ENCODE measurements around the gene CNKSR1. TPM values are rescaled to one million over a fixed set of nuclear protein-coding genes. Genes with fewer than 3 reads are reported as not detected.

CNKSR1 gene
- total and polyA plus RNA-seq, 2 donors (not counting 1 experiment from before 2014, with no cell fraction given): 3.7 to 5.8 TPM

DNA sequence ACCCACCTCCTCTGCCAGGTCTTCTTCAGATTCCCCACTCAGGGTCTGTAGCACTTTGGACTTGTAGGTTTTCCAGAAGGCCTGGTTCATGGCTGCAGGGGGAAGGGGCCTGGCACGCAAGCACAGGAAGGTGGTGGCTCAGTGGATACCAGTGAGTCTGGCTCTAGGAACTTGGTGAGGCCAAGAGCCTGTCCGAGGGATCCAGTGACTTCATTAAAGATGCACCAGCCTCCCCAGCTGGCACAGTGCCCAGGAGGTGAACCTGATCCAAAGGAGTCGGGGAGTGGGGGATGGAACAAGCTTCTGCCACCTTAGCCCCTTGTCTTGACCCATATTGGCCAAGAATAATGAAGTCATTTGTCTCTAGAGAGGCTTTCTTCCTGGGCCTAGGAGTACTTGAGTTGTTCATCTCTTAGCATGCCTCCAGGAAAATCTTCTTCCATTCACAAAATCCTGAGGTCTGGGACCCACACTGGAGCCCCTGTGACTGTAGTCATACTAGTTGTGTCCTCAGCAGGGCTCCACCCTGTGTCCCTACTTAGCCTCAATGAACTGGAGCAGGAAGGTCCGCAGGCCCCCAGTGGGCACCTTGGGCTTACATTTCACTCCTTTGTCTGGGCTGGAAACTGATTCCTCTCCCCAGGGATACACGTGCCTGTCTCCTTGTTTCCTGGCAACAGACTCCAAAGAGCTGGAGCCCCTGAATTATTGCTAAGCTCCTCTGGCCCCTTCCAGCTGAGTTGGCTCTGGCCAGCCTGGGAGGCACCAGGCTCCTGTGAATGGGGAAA, 8.7 kb upstream of the CNKSR1 start, which contains the start of gene C1orf232:
TSS of gene C1orf232 (minus strand) at position 554 of the 788 bp plus-strand sequence. CDS start at position 90, 464 bp downstream.
- Histone ChIP-seq H3K27me3 (replicated peaks in 1 of 4; ENCODE audit: control extremely low read depth in 1 of 4, control insufficient read depth in 3 of 4, insufficient read depth in 4 of 4, low read length in 3 of 4) (peaks cover 0 to 10% (median 5%) of the 10 kb centered on the region in 4 experiments), H3K9me3 (ENCODE audit: control extremely low read depth in 1 of 3, control insufficient read depth in 2 of 3, insufficient read depth in 1 of 3, low read length in 2 of 3) (no peaks in the 10 kb centered on the region), H3K36me3 (replicated peaks in 1 of 2; ENCODE audit: control extremely low read depth in 1 of 2, control insufficient read depth in 1 of 2, extremely low read depth in 1 of 2, insufficient read depth in 2 of 2, low read length in 1 of 2) (no peaks in the 10 kb centered on the region), H3K4me2 (replicated peaks; ENCODE audit: low read depth, low read length, poor library complexity, severe bottlenecking) (peak within 1 kb of the TSS; percentile 95), H3K4me3 (ENCODE audit: control extremely low read depth in 1 of 5, extremely low read depth in 1 of 5, insufficient read depth in 1 of 5, low read depth in 2 of 5, low read length in 4 of 5) (peak within 1 kb of the TSS; percentile 58 to 94 (median 86)), H4K20me1 (ENCODE audit: control insufficient read depth, insufficient read depth, low read length, poor library complexity, severe bottlenecking) (no peaks in the 10 kb centered on the region), H3K9ac (ENCODE audit: low read length) (peak within 1 kb of the TSS; percentile 96), H3K79me2 (ENCODE audit: control insufficient read depth, insufficient read depth, low read length) (peaks cover 14% of the 10 kb centered on the region), H2AFZ (ENCODE audit: insufficient read depth, low read depth, low read length, poor library complexity, severe bottlenecking) (peak within 1 kb of the TSS; percentile 94), H3K4me1 (ENCODE audit: control insufficient read depth in 2 of 2, insufficient read depth in 2 of 2, low read length in 2 of 2) (peaks cover 16 to 24% of the 10 kb centered on the region in 2 donors), H3K27ac (ENCODE audit: low read length in 2 of 2) (peak within 1 kb of the TSS; percentile 38 to 91)
- CTCF ChIA-PET: interaction anchor here (1.0 to 2.2 kb wide), 8 partner anchors 12 to 227 kb away, joined by 3 to 42 read pairs (median 9); no protein-coding TSS in a partner anchor
- ATAC-seq (ENCODE audit: low read depth) (no peak), DNase-seq (peak; percentile 24)
- intact Hi-C loops (cut with micrococcal nuclease): loop anchor here (1.0 kb wide), 5 partner anchors 57 to 264 kb away; partner anchors contain the start of genes CEP85, DHDDS and PDIK1L
- Mint-ChIP-seq H3K9me3 (ENCODE audit: insufficient read depth) (no peaks in the 10 kb centered on the region), H3K4me1 (peaks cover 22% of the 10 kb centered on the region), H3K27ac (peak within 1 kb of the TSS; percentile 85), H3K4me3 (peak within 1 kb of the TSS; percentile 93), H3K27me3 (peaks cover 2% of the 10 kb centered on the region)
- POLR2A ChIA-PET: interaction anchor here (0.6 kb wide), 1 partner anchor 1974 kb away, joined by 3 read pairs; no protein-coding TSS in a partner anchor
- whole genome bisulfite sequencing (ENCODE audit: insufficient coverage): 93% methylated on average over 4 of the region's 5 CpGs
- TF ChIP-seq EZH2 (IDR thresholded peaks at IDR 0.05; ENCODE audit: borderline replicate concordance, insufficient read depth, low read depth, low read length, poor library complexity, severe bottlenecking) (no peak), CTCF (IDR thresholded peaks at IDR 0.05) (no peak)

Measured in B cell (primary cell).